Hepatocyte (in vitro differentiated cells): ENCODE data around the gene MARCHF2. TPM values are rescaled to one million over a fixed set of nuclear protein-coding genes. Genes with fewer than 3 reads are reported as not detected.

Source experiments
- DNase-seq: peaks from one replicate; pipeline ENCODE4 v3.0.0-alpha.2; 2016; ENCODE audit warnings: low spot score
- H2AFZ ChIP-seq: fragments of 200-600 bp; sonication (generic); 2 replicates; pipeline ENCODE4 v1.6.0; 2016; ENCODE audit warnings: antibody characterized with exemption, mild to moderate bottlenecking
- H3K27ac ChIP-seq: fragments of 200-600 bp; sonication (generic); 2 replicates; pipeline ENCODE4 v1.5.1; 2016; ENCODE audit warnings: mild to moderate bottlenecking
- H3K27me3 ChIP-seq: fragments of 200-600 bp; sonication (generic); 2 replicates; pipeline ENCODE4 v1.6.1; 2016
- H3K36me3 ChIP-seq: fragments of 200-600 bp; sonication (generic); replicated peaks from 2 replicates; pipeline ENCODE4 v1.5.1; 2016; ENCODE audit warnings: low read depth; ENCODE audit not compliant: insufficient read depth
- H3K4me1 ChIP-seq: fragments of 200-600 bp; sonication (generic); 2 replicates; pipeline ENCODE4 v1.5.1; 2016; ENCODE audit warnings: mild to moderate bottlenecking, moderate library complexity; ENCODE audit not compliant: insufficient read depth
- H3K4me2 ChIP-seq: fragments of 200-600 bp; sonication (generic); 2 replicates; pipeline ENCODE4 v1.6.0; 2016
- H3K4me3 ChIP-seq: fragments of 200-600 bp; sonication (generic); 2 replicates; pipeline ENCODE4 v1.5.1; 2016; ENCODE audit warnings: mild to moderate bottlenecking
- H3K79me2 ChIP-seq: fragments of 200-600 bp; sonication (generic); 2 replicates; pipeline ENCODE4 v1.6.0; 2017; ENCODE audit warnings: mild to moderate bottlenecking
- H3K9me2 ChIP-seq: fragments of 200-600 bp; sonication (generic); replicated peaks from 2 replicates; pipeline ENCODE4 v1.6.0; 2017; ENCODE audit warnings: mild to moderate bottlenecking; ENCODE audit not compliant: insufficient read depth
- H3K9me3 ChIP-seq: fragments of 200-600 bp; sonication (generic); 2 replicates; pipeline ENCODE4 v1.5.1; 2016; ENCODE audit warnings: low read depth, mild to moderate bottlenecking
- H4K20me1 ChIP-seq: fragments of 200-600 bp; sonication (generic); 2 replicates; pipeline ENCODE4 v1.6.0; 2016; ENCODE audit warnings: mild to moderate bottlenecking; ENCODE audit not compliant: insufficient read depth, poor library complexity, severe bottlenecking
- CTCF ChIP-seq: fragments of 200-600 bp; sonication (generic); IDR thresholded peaks from 2 replicates; pipeline ENCODE4 v1.5.1; 2016; ENCODE audit warnings: antibody characterized with exemption, mild to moderate bottlenecking; ENCODE audit not compliant: poor library complexity
- EZH2 ChIP-seq: fragments of 200-600 bp; sonication (generic); IDR thresholded peaks from 2 replicates; pipeline ENCODE4 v1.6.1; 2016; ENCODE audit warnings: antibody characterized with exemption, mild to moderate bottlenecking, borderline replicate concordance
- EZH2phosphoT487 ChIP-seq: fragments of 200-600 bp; sonication (generic); IDR thresholded peaks from one replicate; pipeline ENCODE4 v1.6.1; 2018; ENCODE audit warnings: antibody characterized with exemption, mild to moderate bottlenecking, low read depth, moderate library complexity; ENCODE audit not compliant: unreplicated experiment, severe bottlenecking
- WGBS: methylation state at CpG from one replicate; pipeline ENCODE4 v1.1.6; 2016; ENCODE audit warnings: low lambda C conversion rate; ENCODE audit errors: missing lambda C conversion rate; 5-methylcytosine and 5-hydroxymethylcytosine counted together
- polyA plus RNA-seq: library from polyadenylated mRNA; unstranded; fragments of >200 nt; fragmentation: Nextera tagmentation; extraction: Ambion mirVana; gene quantifications from 2 replicates; pipeline ENCODE4 v1.2.1, GENCODE V29; 2016
- total RNA-seq: library from RNA; depleted of rRNA; stranded (reverse); fragments of >200 nt; gene quantifications from 2 replicates; pipeline ENCODE4 v1.2.3, GENCODE V29; 2014

The MARCHF2 gene
- total and polyA plus RNA-seq, 2 experiments from 2014 or later: 38.5 to 73.5 TPM

- 68% methylated on average over 13 of the region's 13 CpGs for WGBS
- no peaks in the 10 kb centered on the region for H3K9me2 ChIP-seq
- DNase-seq: no peak
- peak overlapping the region; percentile 76 for H3K27ac ChIP-seq
- peak overlapping the region; percentile 70 for H3K4me2 ChIP-seq
- no peaks in the 10 kb centered on the region for H3K36me3 ChIP-seq
- H4K20me1 ChIP-seq: no peaks in the 10 kb centered on the region
- H3K4me1 ChIP-seq: peaks cover 31% of the 10 kb centered on the region
- no peak overlapping the region for H3K4me3 ChIP-seq
- H2AFZ ChIP-seq: no peak overlapping the region
- H3K27me3 ChIP-seq: peaks cover 5% of the 10 kb centered on the region
- TF ChIP-seq EZH2 (no peak), EZH2phosphoT487 (no peak), CTCF (no peak)
- peaks cover 3% of the 10 kb centered on the region for H3K79me2 ChIP-seq
- H3K9me3 ChIP-seq: no peaks in the 10 kb centered on the region
These were observed 46.2 kb upstream of the MARCHF2 start for GRCh38 chr19:8366961-8367326.

GRCh38 chr19:8367327-8368001, 45.6 kb upstream of the MARCHF2 start:
- H3K27me3 ChIP-seq: peaks cover 5% of the 10 kb centered on the region
- TF ChIP-seq EZH2phosphoT487 (no peak), EZH2 (no peak), CTCF (no peak)
- H4K20me1 ChIP-seq: no peaks in the 10 kb centered on the region
- H3K36me3 ChIP-seq: no peaks in the 10 kb centered on the region
- no peaks in the 10 kb centered on the region for H3K9me3 ChIP-seq
- H3K9me2 ChIP-seq: no peaks in the 10 kb centered on the region
- H3K27ac ChIP-seq: peak overlapping the region; percentile 76
- peaks cover 28% of the 10 kb centered on the region for H3K4me1 ChIP-seq
- DNase-seq: peak; percentile 92
- H3K79me2 ChIP-seq: peaks cover 3% of the 10 kb centered on the region
- 25% methylated on average over 23 of the region's 23 CpGs for WGBS
- H3K4me2 ChIP-seq: peak overlapping the region; percentile 70
- no peak overlapping the region for H2AFZ ChIP-seq
- H3K4me3 ChIP-seq: no peak overlapping the region

GRCh38 chr19:8370176-8371010, 42.7 kb upstream of the MARCHF2 start:
- Histone ChIP-seq H3K4me1 (peaks cover 18% of the 10 kb centered on the region), H3K27ac (no peak overlapping the region)

More at GRCh38 chr19:8370176-8371010, 42.7 kb upstream of the MARCHF2 start:
- no peak overlapping the region for H3K4me3 ChIP-seq
- no peaks in the 10 kb centered on the region for H3K9me2 ChIP-seq
- no peak for TF ChIP-seq CTCF
- TF ChIP-seq EZH2phosphoT487: no peak
- no peak for TF ChIP-seq EZH2
- H3K36me3 ChIP-seq: no peaks in the 10 kb centered on the region
- peaks cover 5% of the 10 kb centered on the region for H3K27me3 ChIP-seq
- H2AFZ ChIP-seq: no peak overlapping the region
- H3K9me3 ChIP-seq: no peaks in the 10 kb centered on the region
- no peaks in the 10 kb centered on the region for H4K20me1 ChIP-seq
- H3K79me2 ChIP-seq: peaks cover 3% of the 10 kb centered on the region
- no peak overlapping the region for H3K4me2 ChIP-seq
- WGBS: 81% methylated on average over 18 of the region's 19 CpGs
- no peak for DNase-seq
